Heart left ventricle (tissue), 13 donors: Measurements from ENCODE around the gene FAHD1.

ENCODE experiments used
- CTCF ChIP-seq, 12 donors: fragments of 200-600 bp; sonication (generic) in 4 of 12; IDR thresholded peaks; one replicate each; pipeline versions ENCODE4 v1.5.0 to v1.8.0; 2018 to 2022; ENCODE audit warnings: antibody characterized with exemption in 12 of 12, mild to moderate bottlenecking in 5 of 12
- POLR2A ChIP-seq, 2 donors: fragments of 450-650 bp; IDR thresholded peaks; one replicate each; pipeline ENCODE4 v1.6.1; 2017; ENCODE audit warnings: antibody characterized with exemption in 2 of 2, mild to moderate bottlenecking in 2 of 2, moderate library complexity in 2 of 2
- donor health status: ischemic (EF 13 %, LVEDD 7.1; RV severe dilation, severe dysfunction).
- donor health status: DM: no; HTN: yes; CAD: no.
- donor health status: DM: no; HTN: no; CAD: no.
- donor health status: ischemic (EF 25% LVEDD 6.9; RV normal size, moderate dysfunction).
- donor health status: ischemic (EF 25% LVEDD 5.7; RV mildly dilated, moderate dysfunction).
- donor health status: ischemic (EF 35%, LVEDD 5.7; RV mildly dilated, moderate dysfunction).
- donor health status: nonischemic (EF 11% LVEDD 7.7; RV severe dilation, severe dysfunction).
- donor health status: DM: yes; HTN: yes; CAD: no.
- donor health status: PGD.
- donor health status: ischemic (EF 29% LVEDD 5.4; RV normal size, mild dysfunction).
- donor health status: nonischemic (EF 23%, LVEDD 6.1; RV moderate dilation, normal function).

DNA sequence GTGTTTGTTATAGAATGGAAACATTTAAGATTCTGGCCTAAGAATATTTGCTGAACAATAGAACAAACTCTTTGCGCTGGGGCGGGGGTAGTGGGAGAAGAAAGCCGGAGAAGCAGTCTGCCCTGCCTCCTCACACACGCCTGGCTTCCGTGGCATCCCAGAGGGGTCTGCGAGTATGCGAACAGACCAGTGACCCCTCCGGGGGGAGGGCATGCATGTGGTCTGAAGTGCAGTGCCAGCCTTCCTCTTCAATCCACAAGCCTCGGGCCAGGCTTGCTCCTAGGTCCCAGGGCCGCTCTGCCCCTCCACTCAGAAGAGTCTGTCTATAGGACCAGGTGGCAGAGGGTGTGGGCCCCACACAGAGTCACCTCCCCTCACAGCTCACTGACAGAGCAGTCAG is 19.4 kb upstream of the FAHD1 start:
- TF ChIP-seq CTCF (IDR thresholded peaks at IDR 0.05) (no peak), POLR2A (IDR thresholded peaks at IDR 0.05) (no peak)
